K562 (cell line): Measurements from ENCODE around the gene C11orf54. TPM values are rescaled to one million over a fixed set of nuclear protein-coding genes. Genes with fewer than 3 reads are reported as not detected.

ENCODE experiments used
- CREM ChIP-seq: IDR thresholded peaks from 2 replicates; pipeline ENCODE4 v1.6.1; 2014; ENCODE audit warnings: antibody characterized with exemption, low read depth
- POLR3A ChIP-seq: IDR thresholded peaks from 2 replicates; pipeline ENCODE4 v1.6.1; 2011; ENCODE audit warnings: borderline replicate concordance, mild to moderate bottlenecking, moderate library complexity; ENCODE audit not compliant: insufficient read length, insufficient read depth; ENCODE audit errors: extremely low read depth
- PRPF4 ChIP-seq: fragments of 200-400 bp; formaldehyde crosslinking; IDR thresholded peaks from one replicate; pipeline ENCODE4 v1.6.1; 2017; ENCODE audit warnings: low read length, low read depth, mild to moderate bottlenecking; ENCODE audit not compliant: insufficient read depth, poor library complexity, severe bottlenecking
- SRSF1 ChIP-seq: fragments of 200-400 bp; formaldehyde crosslinking; IDR thresholded peaks from 2 replicates; pipeline ENCODE4 v1.6.1; 2017; ENCODE audit warnings: mild to moderate bottlenecking, low read depth, low read length, moderate library complexity
- TEAD1 ChIP-seq, 2 experiments: fragments of 450-650 bp in 1 of 2; sonication (generic) in 1 of 2; formaldehyde crosslinking; IDR thresholded peaks; 2 replicates each; pipeline versions ENCODE4 v1.4.0 to v1.8.0; 2020 to 2022; ENCODE audit warnings: mild to moderate bottlenecking in 2 of 2, missing genetic modification reagents in 1 of 2
- XRCC5 ChIP-seq: fragments of 200-400 bp; formaldehyde crosslinking; IDR thresholded peaks from 2 replicates; pipeline ENCODE4 v1.6.1; 2017; ENCODE audit warnings: low read depth, mild to moderate bottlenecking, low read length
- ZNF274 ChIP-seq: IDR thresholded peaks from 2 replicates; pipeline ENCODE4 v1.6.1; 2011; ENCODE audit warnings: low read depth, mild to moderate bottlenecking, low read length, moderate library complexity, borderline replicate concordance
- ZNF589 ChIP-seq: fragments of 200-800 bp; sonication (Bioruptor generic); IDR thresholded peaks from 2 replicates; pipeline ENCODE4 v1.6.1; 2016; ENCODE audit warnings: low read depth, missing genetic modification characterization, missing compliant biosample characterization
- polyA plus RNA-seq, 8 experiments: library from polyadenylated mRNA; depleted of rRNA in 4 of 8; stranded (reverse) in 5 of 8; unstranded in 3 of 8; fragments of >200 nt; fragmentation: Nextera tagmentation in 2 of 8; fragmentation: Illumina TruSeq in 1 of 8; extraction: Ambion mirVana in 2 of 8; extraction: Trizol in 1 of 8; gene quantifications; 2 replicates each; pipeline versions ENCODE4 v1.2.1 to v1.2.3, GENCODE V29; 2011 to 2014; ENCODE audit warnings: inconsistent platforms in 1 of 8, missing spikeins in 1 of 8
- total RNA-seq, 7 experiments: library from RNA; depleted of rRNA in 6 of 7; stranded (reverse); fragments of >200 nt in 6 of 7; fragmentation: Illumina TruSeq in 2 of 7; extraction: Trizol in 2 of 7; gene quantifications; 2 replicates each; pipeline versions ENCODE4 v1.2.1 to v1.2.3, GENCODE V29; 2011 to 2021; ENCODE audit warnings: low replicate concordance in 1 of 7
- TF ChIP-seq, protein P1 (sequence below): fragments of 450-650 bp; IDR thresholded peaks from 2 replicates; pipeline ENCODE4 v1.6.1; 2016; ENCODE audit warnings: low read depth
- TF ChIP-seq, protein P2 (sequence below): fragments of 250-450 bp; sonication (Bioruptor Pico); IDR thresholded peaks from 2 replicates; pipeline ENCODE4 v1.8.0; 2021; ENCODE audit warnings: borderline replicate concordance, mild to moderate bottlenecking, moderate library complexity; ENCODE audit not compliant: poor library complexity, severe bottlenecking
- TF ChIP-seq, protein P3 (sequence below): sonication (generic); formaldehyde crosslinking; IDR thresholded peaks from 2 replicates; pipeline ENCODE4 v1.8.1; 2023; ENCODE audit warnings: missing genetic modification reagents, mild to moderate bottlenecking, borderline replicate concordance

The C11orf54 gene
- total and polyA plus RNA-seq, 9 of the 15 experiments (the other 6 are each of a cell fraction or from before 2014, with no cell fraction given): 13.4 to 33.0 (median 23.1) TPM

GRCh38 chr11:93741094-93741881 is at the start of gene C11orf54, which contains the start of gene TAF1D (continued):
- TF ChIP-seq, protein P1, sequence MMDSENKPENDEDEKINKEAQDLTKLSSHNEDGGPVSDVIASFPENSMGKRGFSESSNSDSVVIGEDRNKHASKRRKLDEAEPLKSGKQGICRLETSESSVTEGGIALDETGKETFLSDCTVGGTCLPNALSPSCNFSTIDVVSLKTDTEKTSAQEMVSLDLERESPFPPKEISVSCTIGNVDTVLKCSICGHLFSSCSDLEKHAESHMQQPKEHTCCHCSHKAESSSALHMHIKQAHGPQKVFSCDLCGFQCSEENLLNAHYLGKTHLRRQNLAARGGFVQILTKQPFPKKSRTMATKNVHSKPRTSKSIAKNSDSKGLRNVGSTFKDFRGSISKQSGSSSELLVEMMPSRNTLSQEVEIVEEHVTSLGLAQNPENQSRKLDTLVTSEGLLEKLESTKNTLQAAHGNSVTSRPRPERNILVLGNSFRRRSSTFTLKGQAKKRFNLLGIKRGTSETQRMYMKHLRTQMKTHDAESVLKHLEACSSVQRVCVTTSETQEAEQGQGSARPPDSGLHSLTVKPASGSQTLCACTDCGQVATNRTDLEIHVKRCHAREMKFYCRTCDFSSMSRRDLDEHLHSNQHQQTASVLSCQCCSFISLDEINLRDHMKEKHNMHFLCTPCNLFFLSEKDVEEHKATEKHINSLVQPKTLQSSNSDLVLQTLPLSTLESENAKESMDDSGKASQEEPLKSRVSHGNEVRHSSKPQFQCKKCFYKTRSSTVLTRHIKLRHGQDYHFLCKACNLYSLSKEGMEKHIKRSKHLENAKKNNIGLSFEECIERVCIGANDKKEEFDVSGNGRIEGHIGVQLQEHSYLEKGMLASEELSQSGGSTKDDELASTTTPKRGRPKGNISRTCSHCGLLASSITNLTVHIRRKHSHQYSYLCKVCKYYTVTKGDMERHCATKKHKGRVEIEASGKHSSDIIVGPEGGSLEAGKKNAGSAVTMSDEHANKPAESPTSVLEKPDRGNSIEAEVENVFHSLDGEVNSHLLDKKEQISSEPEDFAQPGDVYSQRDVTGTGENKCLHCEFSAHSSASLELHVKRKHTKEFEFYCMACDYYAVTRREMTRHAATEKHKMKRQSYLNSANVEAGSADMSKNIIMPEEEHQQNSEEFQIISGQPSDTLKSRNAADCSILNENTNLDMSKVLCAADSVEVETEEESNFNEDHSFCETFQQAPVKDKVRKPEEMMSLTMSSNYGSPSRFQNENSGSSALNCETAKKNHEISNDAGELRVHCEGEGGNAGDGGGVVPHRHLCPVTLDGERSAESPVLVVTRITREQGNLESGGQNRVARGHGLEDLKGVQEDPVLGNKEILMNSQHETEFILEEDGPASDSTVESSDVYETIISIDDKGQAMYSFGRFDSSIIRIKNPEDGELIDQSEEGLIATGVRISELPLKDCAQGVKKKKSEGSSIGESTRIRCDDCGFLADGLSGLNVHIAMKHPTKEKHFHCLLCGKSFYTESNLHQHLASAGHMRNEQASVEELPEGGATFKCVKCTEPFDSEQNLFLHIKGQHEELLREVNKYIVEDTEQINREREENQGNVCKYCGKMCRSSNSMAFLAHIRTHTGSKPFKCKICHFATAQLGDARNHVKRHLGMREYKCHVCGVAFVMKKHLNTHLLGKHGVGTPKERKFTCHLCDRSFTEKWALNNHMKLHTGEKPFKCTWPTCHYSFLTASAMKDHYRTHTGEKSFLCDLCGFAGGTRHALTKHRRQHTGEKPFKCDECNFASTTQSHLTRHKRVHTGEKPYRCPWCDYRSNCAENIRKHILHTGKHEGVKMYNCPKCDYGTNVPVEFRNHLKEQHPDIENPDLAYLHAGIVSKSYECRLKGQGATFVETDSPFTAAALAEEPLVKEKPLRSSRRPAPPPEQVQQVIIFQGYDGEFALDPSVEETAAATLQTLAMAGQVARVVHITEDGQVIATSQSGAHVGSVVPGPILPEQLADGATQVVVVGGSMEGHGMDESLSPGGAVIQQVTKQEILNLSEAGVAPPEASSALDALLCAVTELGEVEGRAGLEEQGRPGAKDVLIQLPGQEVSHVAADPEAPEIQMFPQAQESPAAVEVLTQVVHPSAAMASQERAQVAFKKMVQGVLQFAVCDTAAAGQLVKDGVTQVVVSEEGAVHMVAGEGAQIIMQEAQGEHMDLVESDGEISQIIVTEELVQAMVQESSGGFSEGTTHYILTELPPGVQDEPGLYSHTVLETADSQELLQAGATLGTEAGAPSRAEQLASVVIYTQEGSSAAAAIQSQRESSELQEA: no peak
- TF ChIP-seq, protein P2, sequence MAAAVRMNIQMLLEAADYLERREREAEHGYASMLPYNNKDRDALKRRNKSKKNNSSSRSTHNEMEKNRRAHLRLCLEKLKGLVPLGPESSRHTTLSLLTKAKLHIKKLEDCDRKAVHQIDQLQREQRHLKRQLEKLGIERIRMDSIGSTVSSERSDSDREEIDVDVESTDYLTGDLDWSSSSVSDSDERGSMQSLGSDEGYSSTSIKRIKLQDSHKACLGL (CRISPR knock-in tag): no peak
- TF ChIP-seq XRCC5: peak; percentile 70
- no peak for TF ChIP-seq ZNF274
- TF ChIP-seq ZNF589: no peak
- no peak for TF ChIP-seq POLR3A
- TF ChIP-seq SRSF1: 0 out of 2 replicates have a peak, but pooled peaks have one; percentile 60
- TF ChIP-seq, protein P3, sequence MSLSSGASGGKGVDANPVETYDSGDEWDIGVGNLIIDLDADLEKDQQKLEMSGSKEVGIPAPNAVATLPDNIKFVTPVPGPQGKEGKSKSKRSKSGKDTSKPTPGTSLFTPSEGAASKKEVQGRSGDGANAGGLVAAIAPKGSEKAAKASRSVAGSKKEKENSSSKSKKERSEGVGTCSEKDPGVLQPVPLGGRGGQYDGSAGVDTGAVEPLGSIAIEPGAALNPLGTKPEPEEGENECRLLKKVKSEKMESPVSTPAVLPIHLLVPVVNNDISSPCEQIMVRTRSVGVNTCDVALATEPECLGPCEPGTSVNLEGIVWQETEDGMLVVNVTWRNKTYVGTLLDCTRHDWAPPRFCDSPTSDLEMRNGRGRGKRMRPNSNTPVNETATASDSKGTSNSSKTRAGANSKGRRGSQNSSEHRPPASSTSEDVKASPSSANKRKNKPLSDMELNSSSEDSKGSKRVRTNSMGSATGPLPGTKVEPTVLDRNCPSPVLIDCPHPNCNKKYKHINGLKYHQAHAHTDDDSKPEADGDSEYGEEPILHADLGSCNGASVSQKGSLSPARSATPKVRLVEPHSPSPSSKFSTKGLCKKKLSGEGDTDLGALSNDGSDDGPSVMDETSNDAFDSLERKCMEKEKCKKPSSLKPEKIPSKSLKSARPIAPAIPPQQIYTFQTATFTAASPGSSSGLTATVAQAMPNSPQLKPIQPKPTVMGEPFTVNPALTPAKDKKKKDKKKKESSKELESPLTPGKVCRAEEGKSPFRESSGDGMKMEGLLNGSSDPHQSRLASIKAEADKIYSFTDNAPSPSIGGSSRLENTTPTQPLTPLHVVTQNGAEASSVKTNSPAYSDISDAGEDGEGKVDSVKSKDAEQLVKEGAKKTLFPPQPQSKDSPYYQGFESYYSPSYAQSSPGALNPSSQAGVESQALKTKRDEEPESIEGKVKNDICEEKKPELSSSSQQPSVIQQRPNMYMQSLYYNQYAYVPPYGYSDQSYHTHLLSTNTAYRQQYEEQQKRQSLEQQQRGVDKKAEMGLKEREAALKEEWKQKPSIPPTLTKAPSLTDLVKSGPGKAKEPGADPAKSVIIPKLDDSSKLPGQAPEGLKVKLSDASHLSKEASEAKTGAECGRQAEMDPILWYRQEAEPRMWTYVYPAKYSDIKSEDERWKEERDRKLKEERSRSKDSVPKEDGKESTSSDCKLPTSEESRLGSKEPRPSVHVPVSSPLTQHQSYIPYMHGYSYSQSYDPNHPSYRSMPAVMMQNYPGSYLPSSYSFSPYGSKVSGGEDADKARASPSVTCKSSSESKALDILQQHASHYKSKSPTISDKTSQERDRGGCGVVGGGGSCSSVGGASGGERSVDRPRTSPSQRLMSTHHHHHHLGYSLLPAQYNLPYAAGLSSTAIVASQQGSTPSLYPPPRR (CRISPR knock-in tag): no peak; the same call in 1 of the 2 replicates
- peak; percentile 89 for TF ChIP-seq CREM
- no peak for TF ChIP-seq TEAD1 (CRISPR knock-in tag; IDR thresholded peaks at IDR 0.05)
- peak; percentile 92 for TF ChIP-seq PRPF4
